Measurements from ENCODE around the gene SLC38A5.

DNA sequence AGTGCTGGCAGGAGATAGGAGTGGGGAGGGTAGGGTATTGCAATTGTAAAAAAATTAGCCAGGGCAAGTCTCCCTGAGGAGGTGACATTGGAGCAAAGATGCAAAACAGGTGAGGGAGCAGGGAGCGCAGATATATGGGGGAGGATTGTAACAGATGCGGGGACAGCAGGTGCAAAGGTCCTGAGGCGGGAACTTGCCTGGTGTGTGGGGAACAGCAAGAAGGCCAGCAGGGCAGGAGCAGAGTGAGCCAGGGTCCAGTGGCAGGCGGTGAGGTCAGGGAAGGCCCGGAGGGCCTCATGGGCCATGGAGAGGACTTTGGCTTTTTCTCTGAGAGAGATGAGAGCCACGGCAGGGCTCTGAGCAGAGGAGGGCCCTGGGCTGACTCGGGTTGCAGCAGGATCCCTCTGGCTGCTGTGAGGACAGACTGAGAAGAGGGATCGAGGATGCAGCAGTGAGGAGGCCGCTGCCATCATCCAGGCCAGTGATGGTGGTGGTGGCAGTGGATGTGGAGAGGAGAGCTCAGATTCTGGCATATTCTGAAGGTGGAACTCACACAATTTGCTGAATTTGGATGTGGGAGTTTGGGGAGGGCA, 44.9 kb upstream of the SLC38A5 start:
- TF ChIP-seq, protein P1, sequence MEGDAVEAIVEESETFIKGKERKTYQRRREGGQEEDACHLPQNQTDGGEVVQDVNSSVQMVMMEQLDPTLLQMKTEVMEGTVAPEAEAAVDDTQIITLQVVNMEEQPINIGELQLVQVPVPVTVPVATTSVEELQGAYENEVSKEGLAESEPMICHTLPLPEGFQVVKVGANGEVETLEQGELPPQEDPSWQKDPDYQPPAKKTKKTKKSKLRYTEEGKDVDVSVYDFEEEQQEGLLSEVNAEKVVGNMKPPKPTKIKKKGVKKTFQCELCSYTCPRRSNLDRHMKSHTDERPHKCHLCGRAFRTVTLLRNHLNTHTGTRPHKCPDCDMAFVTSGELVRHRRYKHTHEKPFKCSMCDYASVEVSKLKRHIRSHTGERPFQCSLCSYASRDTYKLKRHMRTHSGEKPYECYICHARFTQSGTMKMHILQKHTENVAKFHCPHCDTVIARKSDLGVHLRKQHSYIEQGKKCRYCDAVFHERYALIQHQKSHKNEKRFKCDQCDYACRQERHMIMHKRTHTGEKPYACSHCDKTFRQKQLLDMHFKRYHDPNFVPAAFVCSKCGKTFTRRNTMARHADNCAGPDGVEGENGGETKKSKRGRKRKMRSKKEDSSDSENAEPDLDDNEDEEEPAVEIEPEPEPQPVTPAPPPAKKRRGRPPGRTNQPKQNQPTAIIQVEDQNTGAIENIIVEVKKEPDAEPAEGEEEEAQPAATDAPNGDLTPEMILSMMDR (IDR thresholded peaks at IDR 0.05), result no peak
- TF ChIP-seq EZH2 (IDR thresholded peaks at IDR 0.05), result no peak
- TF ChIP-seq EZH2phosphoT487 (IDR thresholded peaks at IDR 0.05), result no peak

All from neural progenitor cell (in vitro differentiated cells).